Dendritic cell treated with granulocyte-macrophage colony-stimulating factor and Interleukin-4, amounts not matched to agents 40 ng/mL and 50 ng/mL, for 4 days (primary cell): ENCODE data around the gene ACO2.
"Not testable (repeated sequence)": the region's sequence is repeated elsewhere in the genome, so short reads cannot be mapped to it uniquely, and the experiment has no call there.

Source experiments
- H3K27ac Mint-ChIP-seq: one replicate; pipeline ENCODE4 v1.8.0; 2022; ENCODE audit warnings: mild to moderate bottlenecking, mixed read lengths
- H3K27me3 Mint-ChIP-seq: one replicate; pipeline ENCODE4 v1.8.0; 2022; ENCODE audit warnings: mild to moderate bottlenecking, mixed read lengths
- H3K36me3 Mint-ChIP-seq: one replicate; pipeline ENCODE4 v1.8.0; 2022; ENCODE audit warnings: low read depth, mixed read lengths
- H3K4me1 Mint-ChIP-seq: one replicate; pipeline ENCODE4 v1.8.0; 2022; ENCODE audit warnings: low read depth, mixed read lengths
- H3K4me3 Mint-ChIP-seq: one replicate; pipeline ENCODE4 v1.8.0; 2022; ENCODE audit warnings: mild to moderate bottlenecking, moderate library complexity, mixed read lengths
- H3K9me3 Mint-ChIP-seq: one replicate; pipeline ENCODE4 v1.8.0; 2022; ENCODE audit warnings: mixed read lengths
- intact Hi-C: fragments of 100-400 bp; cut with micrococcal nuclease; formaldehyde crosslinking; loops from one replicate; pipeline ENCODE4 v1.15.0; 2022

The ACO2 gene

GRCh38 chr22:41540365-41540764, 71.4 kb downstream of the ACO2 start:
- Mint-ChIP-seq H3K4me3 (no peak overlapping the region), H3K4me1 (peaks cover 44% of the 10 kb centered on the region), H3K9me3 (no peaks in the 10 kb centered on the region), H3K27ac (no peak overlapping the region), H3K27me3 (no peaks in the 10 kb centered on the region), H3K36me3 (peaks cover 69% of the 10 kb centered on the region)
- intact Hi-C loops, result no loop called here

GRCh38 chr22:41541484-41541883, 72.6 kb downstream of the ACO2 start:
- Mint-ChIP-seq H3K9me3 (no peaks in the 10 kb centered on the region), H3K36me3 (peaks cover 66% of the 10 kb centered on the region), H3K4me3 (no peak overlapping the region), H3K27ac (no peak overlapping the region), H3K4me1 (peaks cover 44% of the 10 kb centered on the region), H3K27me3 (peaks cover 3% of the 10 kb centered on the region)
- intact Hi-C loops, result no loop called here

GRCh38 chr22:41542224-41542623, 73.3 kb downstream of the ACO2 start:
- Mint-ChIP-seq H3K4me1 (peaks cover 44% of the 10 kb centered on the region), H3K36me3 (peaks cover 61% of the 10 kb centered on the region), H3K9me3 (no peaks in the 10 kb centered on the region), H3K27me3 (peaks cover 3% of the 10 kb centered on the region), H3K4me3 (no peak overlapping the region), H3K27ac (peak overlapping the region; percentile 89)
- intact Hi-C loops, result no loop called here

GRCh38 chr22:41543854-41544670, 75.1 kb downstream of the ACO2 start, which contains the start of gene POLR3H:
POLR3H (minus strand) TSS chr22:41544470; CDS start chr22:41544101, 369 bp downstream.
- intact Hi-C loops, result loop anchor here (1.0 to 2.0 kb wide), 2 partner anchors 45 to 77 kb away; partner anchors contain the start of genes DESI1, PMM1 and XRCC6
- Mint-ChIP-seq H3K27ac (peak within 1 kb of the TSS; percentile 89), H3K36me3 (peaks cover 43% of the 10 kb centered on the region), H3K9me3 (no peaks in the 10 kb centered on the region), H3K4me3 (peak within 1 kb of the TSS; percentile 90), H3K27me3 (peaks cover 5% of the 10 kb centered on the region), H3K4me1 (peaks cover 44% of the 10 kb centered on the region)

GRCh38 chr22:41544671-41545476, 76.0 kb downstream of the ACO2 start:
- H3K36me3 Mint-ChIP-seq, result peaks cover 34% of the 10 kb centered on the region
- H3K27me3 Mint-ChIP-seq, result peaks cover 5% of the 10 kb centered on the region
- intact Hi-C loops, result loop anchor here (1.0 to 2.0 kb wide), 2 partner anchors 44 to 76 kb away; partner anchors contain the start of genes DESI1, PMM1 and XRCC6
- H3K9me3 Mint-ChIP-seq, result no peaks in the 10 kb centered on the region
- peak overlapping the region; percentile 89 for H3K27ac Mint-ChIP-seq
- peak overlapping the region; percentile 90 for H3K4me3 Mint-ChIP-seq
- H3K4me1 Mint-ChIP-seq, result peaks cover 44% of the 10 kb centered on the region

- Mint-ChIP-seq H3K27ac (no peak overlapping the region), H3K4me1 (peaks cover 12% of the 10 kb centered on the region), H3K27me3 (peaks cover 23% of the 10 kb centered on the region), H3K36me3 (peaks cover 7% of the 10 kb centered on the region), H3K9me3 (no peaks in the 10 kb centered on the region), H3K4me3 (no peak overlapping the region)
- intact Hi-C loops, result no loop called here
Measured at GRCh38 chr22:41548830-41549211, 79.9 kb downstream of the ACO2 start.

- Mint-ChIP-seq H3K27me3 (peaks cover 26% of the 10 kb centered on the region), H3K4me1 (no peaks in the 10 kb centered on the region)
Measured at GRCh38 chr22:41550952-41551491, 82.1 kb downstream of the ACO2 start.

GRCh38 chr22:41551877-41552582, 83.1 kb downstream of the ACO2 start:
- intact Hi-C loops, result no loop called here
- Mint-ChIP-seq H3K27ac (no peak overlapping the region), H3K4me1 (no peaks in the 10 kb centered on the region), H3K27me3 (peaks cover 30% of the 10 kb centered on the region), H3K9me3 (no peaks in the 10 kb centered on the region), H3K36me3 (no peaks in the 10 kb centered on the region), H3K4me3 (no peak overlapping the region)

More at GRCh38 chr22:41550952-41551491, 82.1 kb downstream of the ACO2 start:
- Mint-ChIP-seq H3K36me3 (no peaks in the 10 kb centered on the region), H3K27ac (no peak overlapping the region), H3K4me3 (no peak overlapping the region), H3K9me3 (no peaks in the 10 kb centered on the region)
- intact Hi-C loops, result no loop called here

- Mint-ChIP-seq H3K27ac (no peak overlapping the region), H3K9me3 (no peaks in the 10 kb centered on the region), H3K36me3 (no peaks in the 10 kb centered on the region), H3K27me3 (peaks cover 50% of the 10 kb centered on the region), H3K4me1 (peaks cover 6% of the 10 kb centered on the region), H3K4me3 (no peak overlapping the region)
- intact Hi-C loops, result no loop called here
Measured at GRCh38 chr22:41555325-41555982, 86.5 kb downstream of the ACO2 start.

- intact Hi-C loops, result no loop called here
- no peaks in the 10 kb centered on the region for H3K36me3 Mint-ChIP-seq
- peaks cover 58% of the 10 kb centered on the region for H3K27me3 Mint-ChIP-seq
- peaks cover 6% of the 10 kb centered on the region for H3K4me1 Mint-ChIP-seq
- no peak overlapping the region for H3K4me3 Mint-ChIP-seq
- H3K9me3 Mint-ChIP-seq, result no peaks in the 10 kb centered on the region
- no peak overlapping the region for H3K27ac Mint-ChIP-seq
Measured at GRCh38 chr22:41556561-41556960, 87.6 kb downstream of the ACO2 start.

GRCh38 chr22:41557401-41558240, 88.7 kb downstream of the ACO2 start:
- Mint-ChIP-seq H3K4me3 (no peak overlapping the region), H3K9me3 (no peaks in the 10 kb centered on the region), H3K4me1 (peaks cover 6% of the 10 kb centered on the region), H3K36me3 (no peaks in the 10 kb centered on the region), H3K27me3 (peaks cover 64% of the 10 kb centered on the region), H3K27ac (no peak overlapping the region)
- intact Hi-C loops, result no loop called here

- H3K27ac Mint-ChIP-seq, H3K4me3 Mint-ChIP-seq, H3K9me3 Mint-ChIP-seq, H3K4me1 Mint-ChIP-seq, H3K36me3 Mint-ChIP-seq, intact Hi-C loops: not testable (repeated sequence)
- peaks cover 65% of the 10 kb centered on the region for H3K27me3 Mint-ChIP-seq
Measured at GRCh38 chr22:41558241-41558630, 89.3 kb downstream of the ACO2 start.
